Lower lobe of right lung (tissue), 2 donors: Measurements from ENCODE around the gene PTPRD. TPM values are rescaled to one million over a fixed set of nuclear protein-coding genes. Genes with fewer than 3 reads are reported as not detected.

Experiments used
- ATAC-seq, 2 donors: fragments of 200-7000 bp; cut with Tn5 transposase; one replicate each; pipeline ENCODE4 v1.9.1; 2020 to 2022; ENCODE audit warnings: mild to moderate bottlenecking in 2 of 2, moderate library complexity in 2 of 2
- DNase-seq: peaks from one replicate; pipeline ENCODE4 v3.0.0-alpha.2; 2020
- H3K27ac ChIP-seq: fragments of 200-600 bp; one replicate; pipeline ENCODE4 v1.8.0; 2022
- H3K27me3 ChIP-seq: fragments of 200-600 bp; one replicate; pipeline ENCODE4 v1.8.0; 2022; ENCODE audit warnings: low read depth
- H3K36me3 ChIP-seq: fragments of 200-600 bp; one replicate; pipeline ENCODE4 v1.8.0; 2022; ENCODE audit warnings: mild to moderate bottlenecking
- H3K4me1 ChIP-seq: fragments of 200-600 bp; one replicate; pipeline ENCODE4 v1.8.0; 2022
- H3K4me3 ChIP-seq: fragments of 200-600 bp; one replicate; pipeline ENCODE4 v1.8.0; 2022; ENCODE audit warnings: mild to moderate bottlenecking
- H3K9me3 ChIP-seq: fragments of 200-600 bp; one replicate; pipeline ENCODE4 v1.8.0; 2022
- intact Hi-C: fragments of 100-400 bp; cut with DNase I; formaldehyde crosslinking; loops from one replicate; pipeline ENCODE4 v1.11.0; 2022
- total RNA-seq: library from RNA; stranded (reverse); fragmentation: NEBNext Ultra II Directional; extraction: Animal tissue kit (Norgen Biotek cat#: 25700); gene quantifications from one replicate; pipeline ENCODE4 v1.2.1, GENCODE V29; 2021
- TF ChIP-seq, protein P1 (sequence below): fragments of 200-600 bp; IDR thresholded peaks from one replicate; pipeline ENCODE4 v1.8.0; 2022; ENCODE audit warnings: antibody characterized with exemption, mild to moderate bottlenecking
- donor health status: DM: no; HTN: yes; CAD: no; lungs with severe emphysema.

Gene PTPRD
- total RNA-seq, 1 donor from 2014 or later = 17.2 TPM

GRCh38 chr9:8895861-8896224 is 1717.0 kb downstream of the PTPRD start:
- intact Hi-C loops = no loop called here
- peak; percentile 34 to 54 for ATAC-seq
- TF ChIP-seq, protein P1, sequence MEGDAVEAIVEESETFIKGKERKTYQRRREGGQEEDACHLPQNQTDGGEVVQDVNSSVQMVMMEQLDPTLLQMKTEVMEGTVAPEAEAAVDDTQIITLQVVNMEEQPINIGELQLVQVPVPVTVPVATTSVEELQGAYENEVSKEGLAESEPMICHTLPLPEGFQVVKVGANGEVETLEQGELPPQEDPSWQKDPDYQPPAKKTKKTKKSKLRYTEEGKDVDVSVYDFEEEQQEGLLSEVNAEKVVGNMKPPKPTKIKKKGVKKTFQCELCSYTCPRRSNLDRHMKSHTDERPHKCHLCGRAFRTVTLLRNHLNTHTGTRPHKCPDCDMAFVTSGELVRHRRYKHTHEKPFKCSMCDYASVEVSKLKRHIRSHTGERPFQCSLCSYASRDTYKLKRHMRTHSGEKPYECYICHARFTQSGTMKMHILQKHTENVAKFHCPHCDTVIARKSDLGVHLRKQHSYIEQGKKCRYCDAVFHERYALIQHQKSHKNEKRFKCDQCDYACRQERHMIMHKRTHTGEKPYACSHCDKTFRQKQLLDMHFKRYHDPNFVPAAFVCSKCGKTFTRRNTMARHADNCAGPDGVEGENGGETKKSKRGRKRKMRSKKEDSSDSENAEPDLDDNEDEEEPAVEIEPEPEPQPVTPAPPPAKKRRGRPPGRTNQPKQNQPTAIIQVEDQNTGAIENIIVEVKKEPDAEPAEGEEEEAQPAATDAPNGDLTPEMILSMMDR = peak; percentile 56

DNA sequence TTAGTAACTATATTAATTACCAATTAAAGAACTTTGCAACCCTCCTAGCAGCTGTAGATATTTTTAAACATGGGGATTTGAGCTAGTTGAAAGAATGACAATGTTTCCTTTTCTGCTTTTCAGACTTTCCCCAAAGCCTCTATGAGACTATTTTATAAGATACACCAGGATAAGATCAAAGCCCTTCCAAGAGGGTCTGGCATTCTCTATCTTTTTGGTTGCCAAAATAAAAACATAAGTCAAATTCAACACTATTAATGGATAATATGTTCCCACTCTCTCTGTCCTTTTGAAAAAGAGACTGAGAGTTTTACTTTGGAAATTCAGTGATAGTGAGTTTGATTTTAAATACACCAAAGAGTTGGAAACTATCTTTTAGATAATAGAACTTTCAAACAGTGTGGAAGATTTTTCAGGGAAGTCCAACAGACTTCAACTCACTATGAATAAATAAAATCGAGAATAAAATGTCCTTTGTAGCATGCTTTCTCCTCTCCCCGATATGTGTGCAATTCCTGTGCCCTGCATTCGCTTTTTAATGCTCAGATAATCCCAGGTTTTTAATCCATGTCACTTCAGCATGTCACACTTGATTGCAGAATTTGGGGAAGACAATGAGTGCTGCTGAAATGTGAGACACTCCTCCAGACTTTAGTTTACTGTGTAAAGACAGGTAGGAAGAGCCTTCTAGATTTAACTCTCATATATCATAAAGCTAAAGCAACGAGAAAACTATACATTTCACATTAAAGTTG is 1717.5 kb downstream of the PTPRD start:
- H3K9me3 ChIP-seq = no peaks in the 10 kb centered on the region
- DNase-seq (no peak), ATAC-seq (no peak)
- H3K27ac ChIP-seq = no peak overlapping the region
- no peaks in the 10 kb centered on the region for H3K36me3 ChIP-seq
- no peaks in the 10 kb centered on the region for H3K4me1 ChIP-seq
- intact Hi-C loops = no loop called here
- TF ChIP-seq, protein P1 = no peak
- no peak overlapping the region for H3K4me3 ChIP-seq
- no peaks in the 10 kb centered on the region for H3K27me3 ChIP-seq

More at GRCh38 chr9:8895861-8896224, 1717.0 kb downstream of the PTPRD start:
- H3K4me1 ChIP-seq = no peaks in the 10 kb centered on the region
- no peak overlapping the region for H3K4me3 ChIP-seq
- H3K9me3 ChIP-seq = no peaks in the 10 kb centered on the region
- no peaks in the 10 kb centered on the region for H3K27me3 ChIP-seq
- H3K36me3 ChIP-seq = no peaks in the 10 kb centered on the region
- no peak for DNase-seq
- no peak overlapping the region for H3K27ac ChIP-seq

DNA sequence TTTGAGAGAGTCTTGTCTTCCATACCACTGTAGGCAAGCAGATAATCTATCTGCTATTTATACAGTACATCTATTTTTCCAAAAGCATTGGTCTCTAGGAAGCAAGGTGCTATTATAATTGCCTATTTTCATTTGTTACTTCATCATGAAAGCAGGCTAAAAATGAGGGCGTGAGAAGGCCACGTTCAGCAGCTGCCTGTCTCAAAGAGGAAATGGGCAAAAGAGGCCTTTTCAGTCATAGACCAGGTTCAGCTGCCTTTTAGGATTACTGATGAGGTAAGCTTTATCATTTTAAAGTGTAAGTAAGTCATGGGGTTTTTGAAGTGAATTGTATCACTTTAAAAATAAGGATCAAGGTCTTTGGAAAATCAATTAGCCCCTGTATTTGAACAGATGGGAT is 1722.1 kb downstream of the PTPRD start:
- no peaks in the 10 kb centered on the region for H3K27me3 ChIP-seq
- DNase-seq = no peak
- H3K4me1 ChIP-seq = no peaks in the 10 kb centered on the region
- no peaks in the 10 kb centered on the region for H3K9me3 ChIP-seq
- no peak for ATAC-seq
- no peak overlapping the region for H3K4me3 ChIP-seq
- H3K27ac ChIP-seq = no peak overlapping the region
- no peaks in the 10 kb centered on the region for H3K36me3 ChIP-seq
- intact Hi-C loops = no loop called here
- TF ChIP-seq, protein P1 = no peak

DNA sequence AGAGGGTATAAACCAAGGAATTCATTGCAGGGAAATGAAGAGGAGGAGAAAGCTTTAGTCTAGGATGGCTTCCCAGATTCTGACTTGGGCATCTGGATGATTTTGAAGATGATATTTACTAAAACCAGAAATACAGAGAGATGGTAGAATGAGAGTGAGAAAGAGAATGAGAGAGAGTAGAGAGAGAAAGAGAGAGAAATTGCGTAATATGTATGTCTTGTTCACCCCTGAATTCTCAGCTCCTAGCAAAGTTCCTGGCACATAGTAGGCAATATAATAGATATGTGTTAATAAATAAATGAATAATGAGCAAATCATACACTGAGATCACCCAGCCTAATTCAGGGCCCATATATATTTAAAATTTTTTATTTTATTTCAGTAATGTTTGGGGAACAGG is 1723.7 kb downstream of the PTPRD start:
- Histone ChIP-seq H3K27me3 (no peaks in the 10 kb centered on the region), H3K36me3 (no peaks in the 10 kb centered on the region), H3K4me1 (no peaks in the 10 kb centered on the region), H3K9me3 (no peaks in the 10 kb centered on the region), H3K27ac (no peak overlapping the region), H3K4me3 (no peak overlapping the region)
- DNase-seq (no peak), ATAC-seq (no peak)
- intact Hi-C loops = no loop called here
- TF ChIP-seq, protein P1 = no peak

DNA sequence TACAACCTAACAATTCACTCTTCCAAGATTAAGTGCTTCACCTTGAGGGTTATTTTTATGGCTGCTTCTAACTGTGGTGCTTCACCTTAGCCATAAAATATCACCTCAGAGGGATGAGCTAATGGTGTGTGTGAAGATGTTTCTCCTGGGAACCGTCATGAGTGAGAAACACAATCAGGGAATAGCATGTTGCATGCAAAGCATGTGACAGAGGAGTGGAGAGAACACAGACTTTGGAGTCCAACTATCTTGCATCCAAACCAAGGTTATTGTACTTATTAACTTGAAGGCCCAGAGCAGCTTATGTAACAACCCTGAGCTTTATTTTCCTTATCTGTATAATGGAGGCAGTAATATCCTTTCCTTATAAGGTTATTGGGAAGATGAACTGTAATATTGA is 1724.2 kb downstream of the PTPRD start:
- intact Hi-C loops = no loop called here

More for the DNA sequence above, 1724.2 kb downstream of the PTPRD start:
- H3K27me3 ChIP-seq = no peaks in the 10 kb centered on the region
- TF ChIP-seq, protein P1 = no peak
- no peak for DNase-seq
- no peaks in the 10 kb centered on the region for H3K4me1 ChIP-seq
- H3K4me3 ChIP-seq = no peak overlapping the region
- no peak for ATAC-seq
- no peaks in the 10 kb centered on the region for H3K9me3 ChIP-seq
- no peak overlapping the region for H3K27ac ChIP-seq
- no peaks in the 10 kb centered on the region for H3K36me3 ChIP-seq
